Measurements from ENCODE around the gene ACY1.

GRCh38 chr3:51997172-51997571, 13.8 kb downstream of the ACY1 start:
- no peak for TF ChIP-seq CTCF (IDR thresholded peaks at IDR 0.05; ENCODE audit: insufficient read depth, low read length)
- no peak for TF ChIP-seq REST (IDR thresholded peaks at IDR 0.05; ENCODE audit: insufficient replicate concordance, low read depth)
